B cell (primary cell): ENCODE measurements around the gene TRIM66.

ENCODE experiments used
- EZH2 ChIP-seq: IDR thresholded peaks from 2 replicates; pipeline ENCODE4 v1.6.1; 2012; ENCODE audit warnings: borderline replicate concordance, low read depth, mild to moderate bottlenecking, moderate library complexity, low read length; ENCODE audit not compliant: insufficient read depth, poor library complexity, severe bottlenecking
- TF ChIP-seq, protein P1 (sequence below): fragments of 200-600 bp; IDR thresholded peaks from one replicate; pipeline ENCODE4 v1.8.0; 2022; ENCODE audit warnings: antibody characterized with exemption, mild to moderate bottlenecking

DNA sequence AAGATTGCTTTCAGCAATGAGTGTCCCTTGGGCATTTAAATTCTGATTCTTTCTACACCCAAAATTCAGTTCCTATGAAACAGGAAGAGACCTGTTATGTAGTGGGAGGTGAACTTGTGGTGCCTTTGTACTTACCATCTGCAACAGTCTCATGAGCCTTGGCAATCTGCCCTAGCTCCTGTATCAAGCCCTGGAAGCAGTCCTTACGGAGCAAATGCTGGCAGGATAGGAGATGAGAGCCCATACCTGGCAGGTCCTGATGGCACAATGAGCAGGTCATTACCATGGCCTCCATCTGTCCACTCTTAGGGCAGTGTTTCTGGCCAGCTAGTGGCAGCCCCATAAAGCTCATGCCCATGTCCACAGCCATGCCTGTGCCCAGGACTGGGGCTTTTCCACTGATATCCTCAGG is 10.8 kb downstream of the TRIM66 start:
- TF ChIP-seq, protein P1, sequence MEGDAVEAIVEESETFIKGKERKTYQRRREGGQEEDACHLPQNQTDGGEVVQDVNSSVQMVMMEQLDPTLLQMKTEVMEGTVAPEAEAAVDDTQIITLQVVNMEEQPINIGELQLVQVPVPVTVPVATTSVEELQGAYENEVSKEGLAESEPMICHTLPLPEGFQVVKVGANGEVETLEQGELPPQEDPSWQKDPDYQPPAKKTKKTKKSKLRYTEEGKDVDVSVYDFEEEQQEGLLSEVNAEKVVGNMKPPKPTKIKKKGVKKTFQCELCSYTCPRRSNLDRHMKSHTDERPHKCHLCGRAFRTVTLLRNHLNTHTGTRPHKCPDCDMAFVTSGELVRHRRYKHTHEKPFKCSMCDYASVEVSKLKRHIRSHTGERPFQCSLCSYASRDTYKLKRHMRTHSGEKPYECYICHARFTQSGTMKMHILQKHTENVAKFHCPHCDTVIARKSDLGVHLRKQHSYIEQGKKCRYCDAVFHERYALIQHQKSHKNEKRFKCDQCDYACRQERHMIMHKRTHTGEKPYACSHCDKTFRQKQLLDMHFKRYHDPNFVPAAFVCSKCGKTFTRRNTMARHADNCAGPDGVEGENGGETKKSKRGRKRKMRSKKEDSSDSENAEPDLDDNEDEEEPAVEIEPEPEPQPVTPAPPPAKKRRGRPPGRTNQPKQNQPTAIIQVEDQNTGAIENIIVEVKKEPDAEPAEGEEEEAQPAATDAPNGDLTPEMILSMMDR = no peak
- TF ChIP-seq EZH2 = no peak
